GM12891 (cell line): Measurements from ENCODE around the gene PGAM2.

Experiments used
- PAX5 ChIP-seq: IDR thresholded peaks from 2 replicates; pipeline ENCODE4 v1.6.1; 2011; ENCODE audit warnings: low read length, moderate library complexity, mild to moderate bottlenecking; ENCODE audit not compliant: insufficient read depth, severe bottlenecking
- POLR2A ChIP-seq: IDR thresholded peaks from 2 replicates; pipeline ENCODE4 v1.6.1; 2011; ENCODE audit warnings: low read depth, low read length, control low read depth
- POLR2AphosphoS5 ChIP-seq: IDR thresholded peaks from 2 replicates; pipeline ENCODE4 v1.6.1; 2011; ENCODE audit warnings: low read depth, low read length, control low read depth
- POU2F2 ChIP-seq: IDR thresholded peaks from 2 replicates; pipeline ENCODE4 v1.6.1; 2011; ENCODE audit warnings: low read depth, mild to moderate bottlenecking, control low read depth, low read length, moderate library complexity
- SPI1 ChIP-seq: IDR thresholded peaks from 2 replicates; pipeline ENCODE4 v1.6.1; 2011; ENCODE audit warnings: low read depth, low read length, control low read depth
- TAF1 ChIP-seq: IDR thresholded peaks from 2 replicates; pipeline ENCODE4 v1.6.1; 2011; ENCODE audit warnings: low read depth, low read length, control low read depth

GRCh38 chr7:44111761-44112160, 46.4 kb upstream of the PGAM2 start:
- TF ChIP-seq SPI1, result no peak
- no peak for TF ChIP-seq POLR2AphosphoS5
- TF ChIP-seq POLR2A, result no peak
- TF ChIP-seq TAF1, result no peak
- TF ChIP-seq POU2F2, result no peak
- no peak for TF ChIP-seq PAX5
